Tibial artery (tissue), 4 donors: ENCODE data around the gene B3GLCT.

Experiments
- DNase-seq, 2 donors: peaks; one replicate each; pipeline ENCODE4 v3.0.0-alpha.2; 2019
- H3K27ac ChIP-seq, 2 donors: fragments of 200-600 bp; sonication (generic) in 1 of 2; 1 replicate in 1 of 2; 2 replicates in 1 of 2; pipeline ENCODE4 v1.5.1; 2018 to 2019; ENCODE audit warnings: mild to moderate bottlenecking in 1 of 2
- H3K27me3 ChIP-seq, 2 donors: fragments of 200-600 bp; sonication (generic) in 1 of 2; one replicate each; pipeline versions ENCODE4 v1.5.1 to v1.6.0; 2016 to 2019
- H3K36me3 ChIP-seq, 3 donors: fragments of 200-600 bp; sonication (generic) in 2 of 3; one replicate each; pipeline ENCODE4 v1.5.1; 2016 to 2019; ENCODE audit warnings: mild to moderate bottlenecking in 2 of 3
- H3K4me1 ChIP-seq, 4 donors: fragments of 200-600 bp; sonication (generic) in 2 of 4; 1 replicate in 3 of 4; 2 replicates in 1 of 4; pipeline ENCODE4 v1.5.1; 2016 to 2019
- H3K4me3 ChIP-seq, 2 donors: fragments of 200-600 bp; sonication (generic) in 1 of 2; 1 replicate in 1 of 2; 2 replicates in 1 of 2; pipeline ENCODE4 v1.5.1; 2018 to 2019; ENCODE audit warnings: mild to moderate bottlenecking in 2 of 2
- H3K9me3 ChIP-seq, 3 donors: fragments of 200-600 bp; sonication (generic) in 1 of 3; one replicate each; pipeline ENCODE4 v1.5.1; 2016 to 2019
- intact Hi-C: fragments of 100-400 bp; cut with DNase I; formaldehyde crosslinking; loops from one replicate; pipeline ENCODE4 v1.15.0; 2023; ENCODE audit warnings: low total_unique reads
- TF ChIP-seq, protein P1 (sequence below), 2 experiments: fragments of 200-600 bp in 1 of 2; fragments of 450-650 bp in 1 of 2; IDR thresholded peaks; one replicate each; pipeline ENCODE4 v1.5.1; 2017 to 2019; ENCODE audit warnings: antibody characterized with exemption in 2 of 2, mild to moderate bottlenecking in 1 of 2, moderate library complexity in 1 of 2

B3GLCT gene

DNA sequence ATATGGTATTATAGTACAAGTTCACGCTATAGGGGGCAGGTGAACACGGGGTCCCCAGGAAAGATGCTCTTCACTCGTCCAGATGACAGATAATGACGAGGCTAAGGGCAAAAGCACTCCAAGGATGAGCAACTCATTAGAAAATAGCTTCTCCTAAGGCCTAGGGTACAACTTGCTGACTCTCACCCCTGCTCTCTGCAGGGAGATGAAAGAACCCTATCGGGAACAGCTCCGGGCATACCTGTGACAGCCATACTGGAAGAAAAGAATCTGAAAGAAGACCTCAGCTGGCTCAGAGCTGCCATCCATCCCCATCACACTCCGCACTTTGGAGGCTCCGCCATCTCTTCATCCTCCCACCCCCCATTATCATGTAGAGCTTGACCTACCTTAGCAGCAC is 20.5 kb upstream of the B3GLCT start:
- H3K9me3 ChIP-seq = no peaks in the 10 kb centered on the region
- no peak overlapping the region for H3K4me3 ChIP-seq
- H3K27me3 ChIP-seq = no peaks in the 10 kb centered on the region
- no peak for DNase-seq
- intact Hi-C loops = no loop called here
- TF ChIP-seq, protein P1, sequence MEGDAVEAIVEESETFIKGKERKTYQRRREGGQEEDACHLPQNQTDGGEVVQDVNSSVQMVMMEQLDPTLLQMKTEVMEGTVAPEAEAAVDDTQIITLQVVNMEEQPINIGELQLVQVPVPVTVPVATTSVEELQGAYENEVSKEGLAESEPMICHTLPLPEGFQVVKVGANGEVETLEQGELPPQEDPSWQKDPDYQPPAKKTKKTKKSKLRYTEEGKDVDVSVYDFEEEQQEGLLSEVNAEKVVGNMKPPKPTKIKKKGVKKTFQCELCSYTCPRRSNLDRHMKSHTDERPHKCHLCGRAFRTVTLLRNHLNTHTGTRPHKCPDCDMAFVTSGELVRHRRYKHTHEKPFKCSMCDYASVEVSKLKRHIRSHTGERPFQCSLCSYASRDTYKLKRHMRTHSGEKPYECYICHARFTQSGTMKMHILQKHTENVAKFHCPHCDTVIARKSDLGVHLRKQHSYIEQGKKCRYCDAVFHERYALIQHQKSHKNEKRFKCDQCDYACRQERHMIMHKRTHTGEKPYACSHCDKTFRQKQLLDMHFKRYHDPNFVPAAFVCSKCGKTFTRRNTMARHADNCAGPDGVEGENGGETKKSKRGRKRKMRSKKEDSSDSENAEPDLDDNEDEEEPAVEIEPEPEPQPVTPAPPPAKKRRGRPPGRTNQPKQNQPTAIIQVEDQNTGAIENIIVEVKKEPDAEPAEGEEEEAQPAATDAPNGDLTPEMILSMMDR (IDR thresholded peaks at IDR 0.05) = no peak
- no peaks in the 10 kb centered on the region for H3K4me1 ChIP-seq
- no peak overlapping the region for H3K27ac ChIP-seq
- no peaks in the 10 kb centered on the region for H3K36me3 ChIP-seq

DNA sequence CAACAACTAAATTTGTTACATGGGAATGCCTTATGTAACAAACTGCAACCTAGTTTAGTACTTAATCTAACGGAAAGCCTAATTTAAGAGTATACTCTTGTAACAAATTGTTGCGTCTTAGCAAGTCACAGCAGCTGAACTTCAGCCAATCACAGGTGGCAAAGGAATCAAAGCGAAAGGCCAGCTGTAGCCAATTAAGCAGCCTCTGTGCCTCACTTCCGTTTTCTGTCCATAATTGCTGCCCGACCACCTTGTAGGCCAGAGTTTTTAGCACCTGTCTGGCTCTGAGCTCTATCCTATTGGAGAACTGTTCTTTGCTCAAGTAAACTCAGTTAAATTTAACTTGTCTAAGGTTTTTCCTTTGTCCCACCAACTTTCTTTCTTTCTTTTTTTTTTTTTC is 20.0 kb upstream of the B3GLCT start:
- H3K4me1 ChIP-seq = no peaks in the 10 kb centered on the region
- no peaks in the 10 kb centered on the region for H3K36me3 ChIP-seq
- no peak for DNase-seq
- intact Hi-C loops = no loop called here
- TF ChIP-seq, protein P1 (IDR thresholded peaks at IDR 0.05) = no peak
- H3K27ac ChIP-seq = no peak overlapping the region
- H3K4me3 ChIP-seq = no peak overlapping the region
- no peaks in the 10 kb centered on the region for H3K9me3 ChIP-seq
- H3K27me3 ChIP-seq = no peaks in the 10 kb centered on the region

DNA sequence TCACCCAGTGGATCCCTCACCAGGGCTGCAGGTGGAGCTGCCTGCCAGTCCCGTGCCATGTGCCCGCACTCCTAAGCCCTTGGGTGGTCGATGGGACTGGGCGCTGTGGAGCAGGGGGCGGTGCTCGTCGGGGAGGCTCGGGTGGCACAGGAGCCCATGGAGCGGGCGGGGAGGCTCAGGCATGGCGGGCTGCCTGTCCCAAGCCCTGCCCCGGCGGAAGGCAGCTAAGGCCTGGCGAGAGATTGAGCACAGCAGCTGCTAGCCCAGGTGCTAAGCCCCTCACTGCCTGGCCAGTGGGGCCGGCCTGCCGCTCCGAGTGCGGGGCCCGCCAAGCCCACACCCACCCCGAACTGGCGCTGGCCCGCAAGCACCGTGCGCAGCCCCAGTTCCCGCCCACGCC is 16.8 kb upstream of the B3GLCT start:
- H3K36me3 ChIP-seq = no peaks in the 10 kb centered on the region
- no peaks in the 10 kb centered on the region for H3K27me3 ChIP-seq
- intact Hi-C loops = no loop called here
- H3K4me3 ChIP-seq = no peak overlapping the region
- TF ChIP-seq, protein P1 (IDR thresholded peaks at IDR 0.05) = no peak
- H3K27ac ChIP-seq = no peak overlapping the region
- no peak for DNase-seq
- H3K4me1 ChIP-seq = no peaks in the 10 kb centered on the region
- H3K9me3 ChIP-seq = no peaks in the 10 kb centered on the region

DNA sequence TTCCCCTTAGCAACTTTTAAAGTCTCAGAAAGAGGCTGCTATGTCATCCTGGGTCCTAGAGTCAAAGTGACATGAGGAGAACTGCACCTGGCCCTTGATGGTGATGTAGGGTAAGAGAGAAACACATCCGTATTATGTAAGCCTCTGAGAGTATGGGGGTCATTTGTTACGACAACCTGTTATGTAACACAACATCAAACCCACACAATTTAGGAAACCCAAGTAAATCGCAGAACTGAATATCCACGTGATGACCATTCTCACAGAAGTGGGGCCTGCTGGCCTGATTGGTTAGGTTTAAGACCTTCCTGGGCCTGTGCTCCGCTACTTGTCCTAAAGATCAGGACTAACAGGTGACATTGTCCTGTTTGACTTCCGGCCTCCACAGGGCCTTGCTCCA is 15.3 kb upstream of the B3GLCT start:
- TF ChIP-seq, protein P1 (IDR thresholded peaks at IDR 0.05) = no peak
- Histone ChIP-seq H3K27ac (no peak overlapping the region), H3K27me3 (no peaks in the 10 kb centered on the region), H3K4me1 (no peaks in the 10 kb centered on the region), H3K9me3 (no peaks in the 10 kb centered on the region), H3K36me3 (no peaks in the 10 kb centered on the region), H3K4me3 (no peak overlapping the region)
- no peak for DNase-seq
- intact Hi-C loops = no loop called here

DNA sequence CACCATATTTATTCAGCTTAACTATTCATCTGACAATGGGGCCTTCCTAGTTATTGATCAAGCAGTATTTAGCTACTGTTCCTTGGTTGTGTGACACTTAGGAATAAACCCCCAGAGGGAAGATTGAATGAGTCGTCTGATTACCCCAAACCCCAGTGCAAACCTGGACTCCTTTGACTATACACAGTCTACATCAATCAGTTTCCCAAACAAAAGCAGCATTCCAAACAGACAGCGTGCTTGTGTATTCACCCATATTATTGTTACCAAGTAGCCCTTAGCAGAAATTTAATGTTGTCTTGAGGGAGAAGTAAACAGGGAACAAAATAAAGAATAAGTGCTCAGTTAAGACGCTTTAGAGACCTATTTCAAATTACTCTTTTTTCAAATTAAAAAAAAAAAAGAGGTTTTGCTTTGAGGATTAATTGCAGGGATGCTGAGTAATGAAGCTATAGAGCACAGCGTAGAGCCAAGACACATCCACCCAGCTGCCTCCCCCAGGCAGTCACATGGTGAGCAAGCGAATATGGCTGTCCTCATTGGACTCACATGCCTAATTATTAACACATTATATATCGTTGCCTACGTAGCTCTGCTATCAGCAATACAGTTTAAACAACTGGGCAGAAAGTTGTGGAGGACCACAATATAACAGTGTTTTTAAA is 14.7 kb upstream of the B3GLCT start:
- H3K27me3 ChIP-seq = no peaks in the 10 kb centered on the region
- intact Hi-C loops = no loop called here
- TF ChIP-seq, protein P1 (IDR thresholded peaks at IDR 0.05) = no peak
- H3K4me1 ChIP-seq = no peaks in the 10 kb centered on the region
- no peaks in the 10 kb centered on the region for H3K9me3 ChIP-seq
- no peaks in the 10 kb centered on the region for H3K36me3 ChIP-seq
- no peak overlapping the region for H3K27ac ChIP-seq
- H3K4me3 ChIP-seq = no peak overlapping the region
- DNase-seq = no peak

DNA sequence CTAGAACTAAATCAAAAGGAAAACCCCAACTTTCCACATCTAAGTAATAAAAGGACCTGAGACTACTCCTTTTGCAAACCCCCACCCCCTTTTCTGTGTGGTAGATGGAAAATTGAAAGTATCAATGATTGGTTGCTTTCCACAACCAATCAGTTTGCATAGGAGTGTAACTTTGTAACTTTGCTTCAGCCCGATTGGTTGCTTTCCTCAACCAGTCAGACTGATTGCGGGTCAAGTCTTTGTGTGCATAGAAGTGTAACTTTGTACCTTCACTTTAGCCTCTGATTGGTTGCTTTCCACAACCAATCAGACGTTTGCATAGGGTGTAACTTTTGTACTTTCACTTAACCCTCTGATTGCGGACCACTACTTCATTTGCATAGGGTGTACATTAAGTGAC is 8.0 kb upstream of the B3GLCT start:
- TF ChIP-seq, protein P1 (IDR thresholded peaks at IDR 0.05) = no peak
- no peaks in the 10 kb centered on the region for H3K4me1 ChIP-seq
- H3K9me3 ChIP-seq = no peaks in the 10 kb centered on the region
- H3K36me3 ChIP-seq = no peaks in the 10 kb centered on the region
- H3K4me3 ChIP-seq = no peak overlapping the region
- H3K27ac ChIP-seq = no peak overlapping the region
- intact Hi-C loops = no loop called here
- no peaks in the 10 kb centered on the region for H3K27me3 ChIP-seq
- no peak for DNase-seq
